H9 (cell line): Measurements from ENCODE around the gene NTSR1. TPM values are rescaled to one million over a fixed set of nuclear protein-coding genes. Genes with fewer than 3 reads are reported as not detected.

Experiments used
- DNase-seq: peaks from one replicate; pipeline ENCODE4 v3.0.0-alpha.2; 2017
- H2AFZ ChIP-seq: one replicate; pipeline ENCODE4 v1.6.1; 2013; ENCODE audit warnings: mild to moderate bottlenecking, low read length, control low read depth, moderate library complexity
- H2AK5ac ChIP-seq: 2 replicates; pipeline ENCODE4 v1.6.1; 2013; ENCODE audit warnings: low read length, control low read depth, mixed read lengths; ENCODE audit not compliant: insufficient read length
- H2BK120ac ChIP-seq: one replicate; pipeline ENCODE4 v1.6.1; 2013; ENCODE audit warnings: low read depth, mild to moderate bottlenecking, low read length, control low read depth, inconsistent platforms; ENCODE audit not compliant: poor library complexity, severe bottlenecking
- H2BK12ac ChIP-seq: 2 replicates; pipeline ENCODE4 v1.6.1; 2013; ENCODE audit warnings: low read length, control low read depth, mixed read lengths, low read depth; ENCODE audit not compliant: insufficient read length
- H2BK15ac ChIP-seq: 2 replicates; pipeline ENCODE4 v1.6.1; 2013; ENCODE audit warnings: low read depth, low read length, control low read depth
- H2BK20ac ChIP-seq: one replicate; pipeline ENCODE4 v1.6.1; 2013; ENCODE audit warnings: low read depth, mild to moderate bottlenecking, low read length, control low read depth, inconsistent platforms; ENCODE audit not compliant: poor library complexity, severe bottlenecking
- H2BK5ac ChIP-seq: 2 replicates; pipeline ENCODE4 v1.6.1; 2013; ENCODE audit warnings: low read length, control low read depth, mixed read lengths; ENCODE audit not compliant: insufficient read length
- H3K14ac ChIP-seq: 2 replicates; pipeline ENCODE4 v1.6.1; 2013; ENCODE audit warnings: low read length, control low read depth; ENCODE audit not compliant: insufficient read depth
- H3K18ac ChIP-seq: 2 replicates; pipeline ENCODE4 v1.6.1; 2013; ENCODE audit warnings: low read depth, mild to moderate bottlenecking, mixed read lengths, low read length, control low read depth; ENCODE audit not compliant: insufficient read length
- H3K23ac ChIP-seq: 2 replicates; pipeline ENCODE4 v1.6.1; 2013; ENCODE audit warnings: low read length, control low read depth, mixed read lengths, low read depth; ENCODE audit not compliant: insufficient read length
- H3K23me2 ChIP-seq: 2 replicates; pipeline ENCODE4 v1.6.1; 2013; ENCODE audit warnings: low read depth, mild to moderate bottlenecking, mixed read lengths, low read length, control low read depth; ENCODE audit not compliant: insufficient read length, poor library complexity, severe bottlenecking
- H3K27ac ChIP-seq: 2 replicates; pipeline ENCODE4 v1.5.1; 2013; ENCODE audit warnings: low read length, control low read depth, mixed read lengths, low read depth; ENCODE audit not compliant: insufficient read length
- H3K27me3 ChIP-seq: 2 replicates; pipeline ENCODE4 v1.6.1; 2013; ENCODE audit warnings: low read length, control low read depth, inconsistent platforms; ENCODE audit not compliant: insufficient read depth
- H3K4ac ChIP-seq: 2 replicates; pipeline ENCODE4 v1.6.1; 2013; ENCODE audit warnings: low read depth, mild to moderate bottlenecking, control low read depth, inconsistent platforms, low read length, moderate library complexity
- H3K4me1 ChIP-seq: 2 replicates; pipeline ENCODE4 v1.6.1; 2013; ENCODE audit warnings: low read length, control low read depth, inconsistent platforms; ENCODE audit not compliant: insufficient read depth
- H3K4me2 ChIP-seq: 2 replicates; pipeline ENCODE4 v1.6.1; 2013; ENCODE audit warnings: low read length, control low read depth, mixed read lengths; ENCODE audit not compliant: insufficient read length, insufficient read depth
- H3K56ac ChIP-seq: 2 replicates; pipeline ENCODE4 v1.6.1; 2013; ENCODE audit warnings: low read depth, mild to moderate bottlenecking, mixed read lengths, low read length, control low read depth; ENCODE audit not compliant: insufficient read length
- H3K79me1 ChIP-seq: 2 replicates; pipeline ENCODE4 v1.6.1; 2013; ENCODE audit warnings: low read depth, mild to moderate bottlenecking, moderate library complexity, low read length, control low read depth, inconsistent platforms; ENCODE audit not compliant: insufficient read depth, poor library complexity, severe bottlenecking
- H3K79me2 ChIP-seq: 2 replicates; pipeline ENCODE4 v1.6.1; 2013; ENCODE audit warnings: low read length, control low read depth, inconsistent platforms; ENCODE audit not compliant: insufficient read depth
- H3K9ac ChIP-seq: 2 replicates; pipeline ENCODE4 v1.6.1; 2013; ENCODE audit warnings: low read length, control low read depth, mixed read lengths; ENCODE audit not compliant: insufficient read length; ENCODE audit errors: extremely low read depth
- H3K9me3 ChIP-seq: one replicate; pipeline ENCODE4 v1.6.1; 2013; ENCODE audit warnings: low read depth, low read length, inconsistent platforms; ENCODE audit not compliant: control insufficient read depth
- H3T11ph ChIP-seq: one replicate; pipeline ENCODE4 v1.6.1; 2013; ENCODE audit warnings: mild to moderate bottlenecking, low read length, control low read depth, inconsistent platforms
- H4K20me1 ChIP-seq: one replicate; pipeline ENCODE4 v1.6.1; 2013; ENCODE audit not compliant: control insufficient read depth, insufficient read length, insufficient read depth
- H4K5ac ChIP-seq: 2 replicates; pipeline ENCODE4 v1.6.1; 2013; ENCODE audit warnings: low read depth, mild to moderate bottlenecking, mixed read lengths, low read length, control low read depth; ENCODE audit not compliant: insufficient read length
- H4K8ac ChIP-seq: replicated peaks from 2 replicates; pipeline ENCODE4 v1.6.1; 2013; ENCODE audit warnings: low read length, control low read depth, mixed read lengths, low read depth; ENCODE audit not compliant: insufficient read length
- H4K91ac ChIP-seq: 2 replicates; pipeline ENCODE4 v1.6.1; 2013; ENCODE audit warnings: low read depth, mild to moderate bottlenecking, moderate library complexity, mixed read lengths, low read length, control low read depth; ENCODE audit not compliant: insufficient read length
- H3K27ac Mint-ChIP-seq, 3 experiments: 2 replicates in 2 of 3; 3 replicates in 1 of 3; pipeline ENCODE4 v1.8.0; 2020 to 2021; ENCODE audit warnings: mixed read lengths in 3 of 3, mild to moderate bottlenecking in 1 of 3, moderate library complexity in 1 of 3
- H3K27me3 Mint-ChIP-seq: 2 replicates; pipeline ENCODE4 v1.8.0; 2021; ENCODE audit warnings: low read depth, mild to moderate bottlenecking, moderate library complexity, mixed read lengths
- H3K36me3 Mint-ChIP-seq, 3 experiments: 2 replicates in 2 of 3; 3 replicates in 1 of 3; pipeline ENCODE4 v1.8.0; 2020 to 2021; ENCODE audit warnings: low read depth in 3 of 3, mixed read lengths in 3 of 3; ENCODE audit not compliant: insufficient read depth in 1 of 3
- H3K4me1 Mint-ChIP-seq, 2 experiments: 2 replicates each; pipeline ENCODE4 v1.8.0; 2020; ENCODE audit warnings: mixed read lengths in 2 of 2
- H3K4me3 Mint-ChIP-seq, 2 experiments: 2 replicates in 1 of 2; 3 replicates in 1 of 2; pipeline ENCODE4 v1.8.0; 2020 to 2021; ENCODE audit warnings: mild to moderate bottlenecking in 2 of 2, mixed read lengths in 2 of 2, moderate library complexity in 1 of 2
- H3K9me3 Mint-ChIP-seq, 2 experiments: 2 replicates in 1 of 2; 3 replicates in 1 of 2; pipeline ENCODE4 v1.8.0; 2020; ENCODE audit warnings: mild to moderate bottlenecking in 2 of 2, mixed read lengths in 2 of 2, moderate library complexity in 1 of 2
- CTCF ChIP-seq: fragments of 200-600 bp; sonication (generic); conservative IDR thresholded peaks from 3 replicates; pipeline ENCODE4 v1.8.0; 2021; ENCODE audit warnings: antibody characterized with exemption, mild to moderate bottlenecking
- WGBS: extraction: QIAGEN DNeasy Blood & Tissue Kit; methylation state at CpG from one replicate; pipeline ENCODE4 v1.1.7; 2013; ENCODE audit warnings: missing lambda C conversion rate, low lambda C conversion rate, mixed read lengths; ENCODE audit not compliant: insufficient read length; ENCODE audit errors: extremely low coverage; 5-methylcytosine and 5-hydroxymethylcytosine counted together
- total RNA-seq: library from RNA; stranded (reverse); gene quantifications from 2 replicates; pipeline ENCODE4 v1.2.1, GENCODE V29; 2021

The NTSR1 gene
- total RNA-seq, 1 experiment from 2014 or later: 0.11 TPM

GRCh38 chr20:62761759-62762131 is 53.1 kb downstream of the NTSR1 start:
- no peak overlapping the region for H2AK5ac ChIP-seq
- Mint-ChIP-seq H3K27ac (no peak overlapping the region; a peak in 1 of 7 replicates), H3K36me3 (no peaks in the 10 kb centered on the region), H3K27me3 (peaks cover 16% of the 10 kb centered on the region), H3K9me3 (no peaks in the 10 kb centered on the region; a peak in 1 of 5 replicates), H3K4me3 (no peak overlapping the region), H3K4me1 (peaks cover 0 to 5% of the 10 kb centered on the region in 2 experiments; a peak in 1 of 4 replicates)
- H3K14ac ChIP-seq: no peak overlapping the region
- DNase-seq: no peak
- no peak overlapping the region for H3K18ac ChIP-seq
- H2BK5ac ChIP-seq: no peak overlapping the region
- no peak overlapping the region for H2BK120ac ChIP-seq
- no peaks in the 10 kb centered on the region for H3K79me2 ChIP-seq
- no peaks in the 10 kb centered on the region for H3K4me1 ChIP-seq
- no peak overlapping the region for H3K4ac ChIP-seq
- H4K20me1 ChIP-seq: no peaks in the 10 kb centered on the region
- H3K27ac ChIP-seq: no peak overlapping the region
- no peak overlapping the region for H2AFZ ChIP-seq
- no peak overlapping the region for H3K23ac ChIP-seq
- H2BK15ac ChIP-seq: no peak overlapping the region
- H3K4me2 ChIP-seq: no peak overlapping the region
- H3K9ac ChIP-seq: no peak overlapping the region
- H4K8ac ChIP-seq: no peak overlapping the region
- H3T11ph ChIP-seq: no peak overlapping the region
- no peaks in the 10 kb centered on the region for H3K9me3 ChIP-seq
- no peak for TF ChIP-seq CTCF
- WGBS: no CpG with 5 or more reads among the region's 6 CpGs
- no peak overlapping the region for H2BK12ac ChIP-seq
- H4K5ac ChIP-seq: no peak overlapping the region
- H3K27me3 ChIP-seq: no peaks in the 10 kb centered on the region
- H2BK20ac ChIP-seq: no peak overlapping the region
- no peak overlapping the region for H4K91ac ChIP-seq
- H3K56ac ChIP-seq: no peak overlapping the region
- H3K23me2 ChIP-seq: no peaks in the 10 kb centered on the region
- H3K79me1 ChIP-seq: no peaks in the 10 kb centered on the region
